IPS DF 4.7 (cell line): ENCODE data around the gene HYAL3.
"Not testable (repeated sequence)": the region's sequence is repeated elsewhere in the genome, so short reads cannot be mapped to it uniquely, and the experiment has no call there.

Source experiments
- DNase-seq: peaks from one replicate; pipeline ENCODE4 v3.0.0-alpha.2; 2013; ENCODE audit warnings: low spot score; ENCODE audit errors: extremely low read depth

HYAL3 gene

DNA sequence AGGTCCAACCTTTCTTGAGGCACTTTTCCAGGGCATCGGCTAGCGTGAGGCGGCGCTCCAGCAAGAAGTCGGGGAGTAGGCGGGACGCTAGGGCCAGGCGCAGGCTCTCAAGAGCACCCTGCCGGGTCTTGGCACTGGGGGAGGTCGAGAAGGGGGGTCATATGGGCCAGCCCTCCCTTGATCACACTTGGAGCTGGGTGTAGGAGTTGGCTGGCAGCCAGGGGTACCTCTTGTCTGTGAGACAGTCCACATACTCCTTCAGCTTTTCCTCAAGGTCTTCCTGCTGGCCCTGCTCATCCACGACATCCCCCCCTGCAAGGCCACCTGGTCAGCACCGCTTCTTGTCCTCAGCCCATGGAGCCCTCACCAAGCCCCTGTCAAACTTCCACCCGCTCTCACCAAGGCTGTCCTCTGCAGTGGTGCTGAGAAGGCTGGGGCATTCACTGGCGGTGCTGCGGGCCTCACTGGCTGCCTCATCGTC is 9.0 kb downstream of the HYAL3 start:
- DNase-seq = no peak

DNA sequence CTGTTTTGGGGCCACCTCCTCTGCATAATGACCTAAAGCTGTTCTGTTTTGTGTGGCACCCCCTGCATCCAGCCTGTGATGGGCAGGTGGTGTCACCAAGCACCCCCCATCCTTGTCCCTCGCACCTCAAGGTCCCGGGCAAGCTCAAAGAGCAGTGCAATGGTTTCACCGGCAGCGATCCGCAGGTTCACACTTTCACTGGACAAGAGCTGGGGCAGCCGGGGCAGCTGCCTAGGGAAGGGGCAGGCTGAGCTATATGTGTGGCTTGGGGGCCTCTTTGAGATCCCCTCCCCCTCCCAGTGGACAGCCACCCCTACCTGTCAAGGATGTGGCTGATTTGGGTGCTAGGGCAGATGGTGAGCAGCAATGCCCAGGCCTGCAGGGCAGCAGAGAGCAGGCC is 10.1 kb downstream of the HYAL3 start:
- DNase-seq = no peak

DNA sequence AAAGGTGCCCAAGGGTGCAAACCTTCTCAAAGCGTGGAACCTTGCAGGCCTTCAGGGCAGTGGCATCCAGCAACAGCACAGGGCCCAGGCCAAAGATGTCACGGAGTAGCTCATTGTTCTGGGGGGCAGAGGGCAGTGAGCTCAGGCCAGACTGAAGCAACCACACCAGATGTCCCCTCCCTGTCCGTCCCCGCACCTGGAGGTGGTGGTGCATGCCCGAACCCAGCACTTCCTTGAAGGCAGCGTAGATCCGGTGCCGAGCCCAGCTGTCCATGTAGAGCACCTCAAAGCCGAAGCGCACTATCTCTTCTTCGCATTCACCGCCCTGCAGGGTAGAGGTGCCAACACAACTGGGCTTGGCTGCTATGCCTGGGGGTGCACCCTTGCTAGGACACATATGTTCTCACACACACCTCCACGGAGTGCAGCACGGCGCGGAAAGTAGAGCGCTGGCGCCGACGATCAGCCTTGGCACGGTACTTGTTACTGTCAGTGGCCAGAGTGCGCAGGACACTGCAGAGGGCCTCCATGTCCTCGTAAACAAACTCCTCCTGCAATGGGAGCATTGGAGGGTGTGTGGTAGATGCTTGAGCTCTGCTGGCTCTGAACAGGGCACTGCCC is 10.7 kb downstream of the HYAL3 start:
- no peak for DNase-seq

DNA sequence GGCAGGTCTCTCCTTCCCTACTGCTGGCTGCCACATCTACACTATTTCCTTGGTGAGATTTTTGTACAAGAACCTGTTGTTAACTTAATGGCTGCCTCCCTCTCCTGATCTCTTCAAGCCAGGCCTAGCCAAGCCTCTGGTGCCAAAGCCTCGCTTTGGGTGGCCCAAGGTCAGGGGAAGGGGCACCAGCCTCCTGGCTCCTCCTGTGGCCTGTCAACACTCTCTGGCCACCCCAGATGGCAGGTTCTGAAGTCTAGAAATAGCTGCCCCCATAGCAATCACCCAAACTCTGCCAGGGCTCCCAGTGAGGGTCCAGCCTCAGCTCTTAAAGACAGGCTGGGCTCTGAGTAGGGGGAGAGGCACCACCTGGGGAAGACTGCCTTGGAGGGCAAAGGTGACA is 11.9 kb downstream of the HYAL3 start:
- DNase-seq = no peak

DNA sequence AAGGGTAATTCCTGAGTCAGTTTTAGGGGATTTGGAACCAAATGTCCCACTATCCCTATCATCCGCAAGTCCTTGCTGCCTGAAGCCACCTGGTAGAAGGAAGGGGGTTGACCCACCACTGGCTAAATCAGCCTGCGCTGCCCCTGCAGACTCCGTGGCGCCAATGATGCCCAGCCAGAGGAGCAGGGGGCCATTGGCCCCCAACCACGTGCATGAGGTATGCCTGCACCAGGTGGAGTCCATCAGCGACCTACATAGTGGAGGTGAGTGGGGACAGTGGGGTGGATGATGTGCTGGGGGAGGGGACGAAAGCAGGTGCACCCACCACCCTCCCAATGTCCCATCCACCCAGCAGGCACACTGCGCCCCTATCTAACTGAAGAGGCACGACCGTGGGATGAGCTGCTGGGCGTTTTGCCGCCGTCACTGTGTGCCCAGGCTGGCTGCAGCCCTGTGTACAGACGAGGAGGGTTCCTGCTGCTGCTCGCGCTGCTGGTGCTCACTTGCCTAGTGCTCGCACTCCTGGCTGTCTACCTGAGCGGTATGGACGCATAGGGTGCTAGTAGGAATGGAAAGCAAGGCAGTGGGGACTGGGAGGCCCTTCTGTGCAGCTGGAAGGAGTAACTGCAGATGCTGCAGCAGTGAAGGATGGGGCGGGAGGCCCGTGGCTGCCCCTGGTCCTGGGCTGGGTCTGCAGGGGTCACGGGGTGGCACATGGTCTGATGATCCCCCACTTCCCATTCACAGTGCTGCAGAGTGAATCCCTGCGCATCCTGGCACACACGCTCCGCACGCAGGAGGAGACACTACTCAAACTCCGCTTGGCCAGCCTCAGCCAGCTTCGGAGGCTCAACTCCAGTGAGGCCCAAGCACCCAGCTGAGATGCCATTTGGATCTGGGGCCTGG is 12.6 kb downstream of the HYAL3 start:
- no peak for DNase-seq

DNA sequence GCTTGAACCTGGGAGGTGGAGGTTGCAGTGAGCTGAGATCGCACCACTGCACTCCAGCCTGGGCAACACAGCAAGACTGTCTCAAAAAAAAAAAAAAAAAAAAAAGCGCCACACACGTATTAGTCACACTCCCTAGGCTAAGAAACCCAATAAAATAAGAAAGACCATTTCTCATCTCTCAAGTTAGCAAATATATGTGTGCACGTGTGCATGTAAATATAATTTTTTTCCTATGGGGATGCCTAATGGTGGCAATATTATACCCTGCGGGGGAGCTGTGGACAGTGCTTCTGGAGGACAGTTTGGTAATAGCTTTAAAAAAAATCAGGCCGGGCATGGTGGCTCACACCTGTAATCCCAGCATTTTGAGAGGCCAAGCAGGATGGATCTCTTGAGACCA is 15.1 kb downstream of the HYAL3 start:
- DNase-seq = not testable (repeated sequence)

DNA sequence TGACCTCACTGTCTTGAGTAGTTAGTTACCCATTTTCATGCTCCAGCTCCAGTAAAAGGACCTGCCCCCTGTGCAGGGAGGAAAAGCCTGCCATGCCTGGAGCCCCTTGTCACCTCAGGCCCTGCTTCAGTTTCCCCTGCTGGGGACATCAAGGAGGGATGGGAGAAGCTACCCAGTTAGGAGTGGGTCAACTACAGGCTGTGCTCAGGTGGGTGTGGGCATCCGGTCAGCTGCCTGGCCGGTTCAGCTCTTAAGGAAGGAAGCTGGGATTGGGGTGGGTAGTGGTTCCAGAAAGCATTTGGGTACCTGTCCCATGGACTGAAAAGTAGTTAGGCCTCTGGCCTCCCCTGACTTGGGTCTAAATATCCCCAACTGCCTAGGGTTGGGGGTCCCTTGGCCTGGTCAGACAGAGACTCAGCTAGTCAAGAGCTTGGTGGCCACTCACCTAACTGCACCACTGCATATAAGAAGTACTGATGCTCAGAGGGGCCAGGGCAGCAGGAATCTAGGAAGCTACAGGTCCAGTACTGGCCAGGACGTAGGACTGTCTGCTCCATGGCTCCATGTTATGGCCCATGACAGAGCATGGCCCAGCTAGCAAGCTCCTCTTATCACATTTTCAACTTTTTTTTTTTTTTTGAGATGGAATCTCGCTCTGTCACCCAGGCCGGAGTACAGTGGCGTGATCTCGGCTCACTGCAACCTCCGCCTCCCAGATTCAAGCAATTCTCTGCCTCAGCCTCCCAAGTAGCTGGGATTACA is 19.8 kb downstream of the HYAL3 start:
- DNase-seq = no peak

DNA sequence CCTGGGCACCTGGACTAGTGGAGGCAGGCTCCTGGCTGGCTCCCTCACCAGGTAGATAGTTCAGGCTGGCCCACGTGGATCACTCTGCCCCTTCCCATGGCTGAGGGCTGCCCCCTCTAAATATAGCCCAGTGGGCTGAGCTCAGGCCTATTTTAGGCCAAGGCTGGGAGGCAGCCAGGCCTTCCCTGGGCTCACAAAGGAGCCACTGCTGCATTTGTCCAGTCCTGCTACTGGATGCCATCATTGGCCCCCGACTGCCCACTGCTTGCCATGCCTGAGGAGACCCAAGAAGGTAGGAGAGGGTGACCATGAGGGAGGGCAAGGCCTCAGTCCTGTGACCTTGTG is 20.4 kb downstream of the HYAL3 start, which contains the start of gene LSMEM2:
TSS of gene LSMEM2 (plus strand) at position 208 of the 345 bp plus-strand sequence. CDS start at position 235, 27 bp downstream.
- no peak for DNase-seq

DNA sequence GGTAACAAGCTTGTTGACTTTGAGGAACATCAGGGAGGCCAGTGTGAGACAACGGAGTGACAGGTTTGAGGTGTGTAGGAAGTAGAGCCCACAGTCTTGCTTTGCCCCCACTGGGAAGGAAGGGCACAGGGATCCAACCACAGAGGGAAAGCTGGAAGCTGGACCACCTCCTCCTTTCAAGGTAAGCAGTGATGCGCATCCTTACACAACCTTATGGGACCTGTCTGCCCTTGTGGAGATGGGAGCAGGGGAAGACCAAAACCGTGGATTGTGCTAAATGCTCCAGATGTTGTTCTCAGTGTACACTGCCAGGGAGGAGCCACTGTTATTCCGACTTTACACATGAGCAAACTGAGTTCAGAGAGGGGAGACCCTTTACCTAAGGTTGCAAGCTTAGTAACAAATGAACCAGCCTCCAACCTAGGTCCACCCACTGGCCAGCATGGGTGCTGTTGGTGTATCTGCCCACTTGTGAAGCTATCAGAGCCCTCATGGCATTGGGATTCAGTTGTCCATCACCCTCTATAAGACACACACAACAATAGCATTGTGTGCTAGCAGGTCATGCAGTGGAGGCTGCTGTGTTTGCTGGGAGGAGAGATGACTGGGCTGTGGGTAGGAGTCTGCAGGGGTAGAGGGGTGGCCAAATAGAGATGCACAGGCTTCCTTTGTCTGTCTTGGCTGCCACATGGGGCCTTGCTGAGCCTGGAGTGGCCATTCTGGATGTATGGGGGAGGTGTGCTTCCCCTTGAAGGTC is 20.9 kb downstream of the HYAL3 start:
- DNase-seq = no peak

DNA sequence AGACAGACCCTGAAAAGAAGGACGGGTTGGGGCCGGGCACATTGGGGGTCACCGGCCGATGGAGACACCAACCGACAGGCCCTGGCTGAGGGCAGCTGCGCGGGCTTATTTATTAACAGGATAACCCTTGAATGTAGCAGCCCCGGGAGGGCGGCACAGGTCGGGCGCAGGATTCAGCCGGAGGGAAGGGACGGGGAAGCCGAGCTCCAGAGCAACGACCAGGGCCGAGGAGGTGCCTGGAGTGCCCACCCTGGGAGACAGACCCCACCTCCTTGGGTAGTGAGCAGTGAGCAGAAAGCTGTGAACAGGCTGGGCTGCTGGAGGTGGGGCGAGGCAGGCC is 22.5 kb downstream of the HYAL3 start:
- no peak for DNase-seq

DNA sequence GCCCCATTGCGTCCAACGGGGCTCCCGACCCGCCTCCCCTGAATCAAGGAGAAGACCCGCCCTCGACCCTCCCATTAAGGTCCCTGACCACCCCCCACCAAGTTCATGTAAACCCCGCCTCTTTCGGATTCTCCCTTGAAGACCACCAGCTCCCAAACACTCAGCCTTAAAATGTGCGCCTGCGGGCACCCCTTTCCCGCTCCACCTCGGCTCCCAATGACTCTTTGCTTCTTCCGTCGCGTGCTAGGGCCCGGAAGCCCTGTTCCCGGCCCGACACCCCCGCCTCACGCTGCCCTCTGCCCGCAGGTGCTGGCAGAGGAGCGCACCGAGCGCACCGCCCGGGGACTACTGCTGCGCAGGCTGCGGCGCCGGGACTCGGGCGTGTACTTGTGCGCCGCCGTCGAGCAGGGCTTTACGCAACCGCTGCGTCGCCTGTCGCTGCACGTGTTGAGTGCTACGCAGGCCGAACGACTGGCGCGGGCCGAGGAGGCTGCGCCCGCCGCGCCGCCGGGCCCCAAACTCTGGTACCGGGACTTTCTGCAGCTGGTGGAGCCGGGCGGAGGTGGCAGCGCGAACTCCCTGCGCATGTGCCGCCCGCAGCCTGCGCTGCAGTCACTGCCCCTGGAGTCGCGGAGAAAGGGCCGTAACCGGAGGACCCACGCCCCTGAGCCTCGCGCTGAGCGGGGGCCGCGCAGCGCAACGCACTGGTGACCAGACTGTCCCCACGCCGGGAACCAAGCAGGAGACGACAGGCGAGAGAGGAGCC is 23.0 kb downstream of the HYAL3 start:
- DNase-seq = no peak

DNA sequence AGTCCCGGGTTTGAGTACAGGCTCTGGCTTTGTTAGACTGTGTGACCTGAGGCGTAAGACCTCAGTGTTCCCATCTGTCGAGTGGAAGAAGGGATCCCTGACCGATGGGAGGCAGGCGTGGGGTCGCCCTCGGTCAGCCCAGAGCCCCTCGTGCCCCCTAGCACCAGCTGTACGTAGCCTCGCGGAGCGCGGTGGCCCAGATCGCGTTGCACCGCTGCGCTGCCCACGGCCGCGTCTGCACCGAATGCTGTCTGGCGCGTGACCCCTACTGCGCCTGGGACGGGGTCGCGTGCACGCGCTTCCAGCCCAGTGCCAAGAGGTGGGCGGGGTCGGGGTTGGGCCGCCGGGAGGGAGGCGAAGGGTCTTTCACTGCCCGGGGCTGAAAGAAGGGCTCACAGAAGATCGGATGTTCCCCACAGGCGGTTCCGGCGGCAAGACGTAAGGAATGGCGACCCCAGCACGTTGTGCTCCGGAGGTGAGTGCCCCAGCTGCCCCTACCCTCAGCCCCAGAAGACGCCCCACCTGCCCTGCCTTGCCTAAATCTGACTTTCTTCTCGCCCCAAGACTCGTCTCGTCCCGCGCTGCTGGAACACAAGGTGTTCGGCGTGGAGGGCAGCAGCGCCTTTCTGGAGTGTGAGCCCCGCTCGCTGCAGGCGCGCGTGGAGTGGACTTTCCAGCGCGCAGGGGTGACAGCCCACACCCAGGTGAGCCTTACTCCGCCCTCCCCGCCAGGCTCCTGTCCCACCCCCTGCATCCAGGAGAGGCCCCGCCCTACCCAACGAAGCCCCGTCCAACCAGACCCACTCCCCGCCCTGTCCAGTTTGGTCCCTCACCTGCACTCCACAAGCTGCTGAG is 23.8 kb downstream of the HYAL3 start:
- DNase-seq = no peak

DNA sequence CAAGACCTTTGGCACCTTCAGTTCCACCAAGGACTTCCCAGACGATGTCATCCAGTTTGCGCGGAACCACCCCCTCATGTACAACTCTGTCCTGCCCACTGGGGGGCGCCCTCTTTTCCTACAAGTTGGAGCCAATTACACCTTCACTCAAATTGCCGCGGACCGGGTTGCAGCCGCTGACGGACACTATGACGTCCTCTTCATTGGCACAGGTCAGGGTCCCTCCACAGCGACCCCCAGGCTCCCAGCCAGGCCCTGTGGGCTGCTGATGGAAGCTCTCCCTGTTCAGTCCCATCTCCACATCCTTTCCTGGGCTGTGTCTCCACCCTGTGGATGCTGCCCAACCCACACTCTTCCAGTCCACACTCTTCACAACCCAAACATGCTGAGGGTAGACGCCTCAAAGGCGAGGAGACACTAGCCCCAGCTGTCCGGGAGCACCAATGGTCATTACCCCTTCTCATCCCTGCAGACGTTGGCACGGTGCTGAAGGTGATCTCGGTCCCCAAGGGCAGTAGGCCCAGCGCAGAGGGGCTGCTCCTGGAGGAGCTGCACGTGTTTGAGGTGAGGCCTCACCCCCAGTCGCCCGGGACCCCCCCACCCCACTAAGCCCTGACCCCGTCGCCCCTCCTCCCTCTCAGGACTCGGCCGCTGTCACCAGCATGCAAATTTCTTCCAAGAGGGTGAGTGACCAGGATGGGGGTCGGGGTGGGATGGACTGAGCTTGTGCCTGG is 24.7 kb downstream of the HYAL3 start:
- no peak for DNase-seq

DNA sequence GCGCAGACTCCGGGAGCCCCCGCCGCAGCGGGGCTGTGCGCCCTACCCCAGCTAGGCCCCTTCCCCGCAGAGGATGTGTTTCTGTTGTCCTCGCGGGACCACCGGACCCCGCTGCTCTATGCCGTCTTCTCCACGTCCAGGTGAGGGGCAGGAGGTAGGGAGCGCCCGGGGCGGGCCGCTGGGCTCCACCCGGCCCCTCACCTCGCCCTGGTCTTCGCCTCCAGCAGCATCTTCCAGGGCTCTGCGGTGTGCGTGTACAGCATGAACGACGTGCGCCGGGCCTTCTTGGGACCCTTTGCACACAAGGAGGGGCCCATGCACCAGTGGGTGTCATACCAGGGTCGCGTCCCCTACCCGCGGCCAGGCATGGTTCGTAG is 25.5 kb downstream of the HYAL3 start:
- DNase-seq = no peak

DNA sequence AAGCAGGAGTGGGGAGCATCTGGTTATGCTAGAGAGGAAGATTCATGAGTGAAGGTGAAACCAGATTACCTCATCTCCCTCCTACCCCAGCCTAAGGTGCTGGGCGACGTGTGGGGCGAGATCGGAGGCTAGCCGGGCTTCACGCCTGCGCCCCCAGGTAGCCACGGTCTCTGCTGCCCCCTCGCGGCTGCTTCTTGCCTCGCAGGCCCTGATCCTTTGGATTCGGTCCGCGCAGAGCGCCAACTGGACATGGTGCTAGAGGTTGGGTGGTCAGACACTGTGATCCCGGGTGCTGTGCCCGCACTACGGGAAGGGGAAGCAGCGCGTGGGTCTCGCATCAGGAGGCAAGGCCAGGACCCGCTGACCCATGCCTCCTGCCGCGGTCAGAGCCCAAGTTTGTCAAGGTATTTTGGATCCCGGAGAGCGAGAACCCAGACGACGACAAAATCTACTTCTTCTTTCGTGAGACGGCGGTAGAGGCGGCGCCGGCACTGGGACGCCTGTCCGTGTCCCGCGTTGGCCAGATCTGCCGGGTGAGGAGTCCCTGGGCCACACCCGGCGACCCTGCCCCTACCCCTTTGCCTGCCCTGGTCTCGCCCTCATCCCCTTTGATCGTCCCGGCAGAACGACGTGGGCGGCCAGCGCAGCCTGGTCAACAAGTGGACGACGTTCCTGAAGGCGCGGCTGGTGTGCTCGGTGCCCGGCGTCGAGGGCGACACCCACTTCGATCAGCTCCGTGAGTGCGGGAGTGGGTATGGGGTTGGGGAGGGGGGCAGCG is 26.1 kb downstream of the HYAL3 start:
- DNase-seq = no peak

DNA sequence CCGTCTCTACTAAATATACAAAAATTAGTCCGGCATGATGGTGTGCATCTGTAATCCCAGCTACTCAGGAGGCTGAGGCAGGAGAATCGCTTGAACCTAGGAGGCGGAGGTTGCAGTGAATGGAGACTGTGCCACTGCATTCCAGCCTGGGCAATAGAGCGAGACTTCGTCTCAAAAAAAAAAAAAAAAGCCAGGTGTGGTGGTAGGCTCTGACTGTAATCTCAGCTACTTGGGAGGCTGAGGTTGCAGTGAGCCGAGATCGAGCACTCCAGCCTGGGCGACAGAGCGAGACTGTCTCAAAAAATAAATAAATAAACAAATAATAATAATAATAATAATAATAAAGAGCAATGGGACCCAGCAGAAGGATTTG is 26.7 kb downstream of the HYAL3 start:
- not testable (repeated sequence) for DNase-seq

DNA sequence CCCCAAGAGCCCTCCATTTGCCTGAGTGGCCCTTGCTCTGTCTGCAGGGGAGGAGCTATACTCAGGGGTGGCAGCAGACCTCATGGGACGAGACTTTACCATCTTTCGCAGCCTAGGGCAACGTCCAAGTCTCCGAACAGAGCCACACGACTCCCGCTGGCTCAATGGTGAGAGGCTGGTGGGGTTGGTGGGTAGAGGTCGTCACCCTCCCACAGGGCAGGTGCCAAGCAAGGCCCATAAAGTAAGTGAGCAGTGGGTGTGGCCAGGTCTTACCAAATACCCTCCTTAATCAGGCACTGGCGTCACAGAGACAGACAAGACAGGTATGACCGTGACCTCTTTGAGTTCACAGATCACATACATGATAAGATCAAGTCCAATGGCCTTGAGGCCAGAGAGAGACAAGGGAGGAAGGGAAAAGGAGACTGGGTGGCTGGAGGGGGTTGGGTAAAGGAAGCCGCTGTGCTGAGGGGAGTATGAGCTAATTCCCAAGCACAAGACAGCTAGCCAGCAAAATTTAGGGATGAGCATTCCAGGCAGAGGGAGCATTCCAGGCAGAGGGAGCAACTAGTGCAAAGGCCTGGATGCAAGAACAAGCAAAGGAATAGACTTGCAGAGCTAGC is 27.8 kb downstream of the HYAL3 start:
- DNase-seq = no peak
